NCI-H2081 (cell line): ENCODE measurements around the gene LIMA1.

Experiments used
- DNase-seq, 2 experiments: peaks; one replicate each; lab custom pipeline; 2025; lab: John Stamatoyannopoulos, UW

LIMA1 gene

DNA sequence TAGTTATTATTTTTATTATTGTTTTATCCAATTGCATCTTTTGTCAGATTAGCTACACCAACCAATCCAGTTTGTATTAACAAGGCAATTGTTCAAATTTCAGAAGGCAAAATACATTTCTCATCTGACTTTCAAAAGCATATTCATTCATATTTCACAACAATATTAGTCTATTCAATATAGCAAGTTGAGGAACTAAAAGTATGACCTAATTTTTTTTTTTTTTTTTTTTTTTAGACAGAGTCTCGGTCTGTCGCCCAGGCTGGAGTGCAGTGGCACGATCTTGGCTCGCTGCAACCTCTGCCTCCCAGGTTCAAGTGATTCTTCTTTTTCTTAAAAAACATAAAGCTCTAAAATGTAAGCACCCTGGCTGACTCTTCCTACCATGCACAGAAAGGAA is 154.0 kb downstream of the LIMA1 start:
- no peak for DNase-seq

DNA sequence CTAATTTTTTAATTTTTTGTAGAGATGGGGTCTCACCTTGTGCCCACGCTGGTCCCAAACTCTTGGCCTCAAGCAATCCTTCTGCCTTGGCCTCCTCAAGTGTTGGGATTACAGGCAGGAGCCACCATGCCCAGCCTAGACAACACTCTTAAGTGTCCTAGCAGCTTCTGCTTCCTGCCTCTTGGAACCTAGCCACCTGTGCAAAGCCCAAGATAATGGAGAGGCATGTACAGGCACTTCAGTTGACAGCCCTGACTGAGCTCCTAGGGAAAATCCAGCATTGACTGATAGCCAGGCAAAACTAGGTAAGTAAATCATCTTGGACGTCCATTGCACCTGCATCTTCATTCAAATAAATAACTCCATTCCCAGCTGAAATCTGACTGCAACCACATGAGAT is 155.8 kb downstream of the LIMA1 start:
- DNase-seq: no peak
